OCI-LY7 (cell line): Measurements from ENCODE around the gene GNPTG.

Source experiments
- EZH2phosphoT487 ChIP-seq: fragments of 200-600 bp; sonication (generic); IDR thresholded peaks from 2 replicates; pipeline ENCODE4 v1.6.1; 2018; ENCODE audit warnings: low read depth, borderline replicate concordance, mild to moderate bottlenecking, mixed run types, antibody characterized with exemption, low read length, moderate library complexity, mixed read lengths
- TF ChIP-seq, protein P1 (sequence below): fragments of 200-600 bp; sonication (generic); conservative IDR thresholded peaks from 2 replicates; pipeline ENCODE4 v1.5.1; 2014; ENCODE audit warnings: mild to moderate bottlenecking, antibody characterized with exemption, low read length, moderate library complexity, mixed read lengths

GRCh38 chr16:1383556-1383955 lies 31.8 kb downstream of the GNPTG start:
- TF ChIP-seq, protein P1, sequence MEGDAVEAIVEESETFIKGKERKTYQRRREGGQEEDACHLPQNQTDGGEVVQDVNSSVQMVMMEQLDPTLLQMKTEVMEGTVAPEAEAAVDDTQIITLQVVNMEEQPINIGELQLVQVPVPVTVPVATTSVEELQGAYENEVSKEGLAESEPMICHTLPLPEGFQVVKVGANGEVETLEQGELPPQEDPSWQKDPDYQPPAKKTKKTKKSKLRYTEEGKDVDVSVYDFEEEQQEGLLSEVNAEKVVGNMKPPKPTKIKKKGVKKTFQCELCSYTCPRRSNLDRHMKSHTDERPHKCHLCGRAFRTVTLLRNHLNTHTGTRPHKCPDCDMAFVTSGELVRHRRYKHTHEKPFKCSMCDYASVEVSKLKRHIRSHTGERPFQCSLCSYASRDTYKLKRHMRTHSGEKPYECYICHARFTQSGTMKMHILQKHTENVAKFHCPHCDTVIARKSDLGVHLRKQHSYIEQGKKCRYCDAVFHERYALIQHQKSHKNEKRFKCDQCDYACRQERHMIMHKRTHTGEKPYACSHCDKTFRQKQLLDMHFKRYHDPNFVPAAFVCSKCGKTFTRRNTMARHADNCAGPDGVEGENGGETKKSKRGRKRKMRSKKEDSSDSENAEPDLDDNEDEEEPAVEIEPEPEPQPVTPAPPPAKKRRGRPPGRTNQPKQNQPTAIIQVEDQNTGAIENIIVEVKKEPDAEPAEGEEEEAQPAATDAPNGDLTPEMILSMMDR = no peak
- no peak for TF ChIP-seq EZH2phosphoT487
